Peyer's patch (tissue), 4 donors: ENCODE measurements around the gene RPS28.

Experiments used
- CTCF ChIP-seq, 6 experiments: fragments of 450-650 bp in 4 of 6; fragments of 200-600 bp in 2 of 6; sonication (generic) in 1 of 6; IDR thresholded peaks; one replicate each; pipeline ENCODE4 v1.5.1; 2017 to 2019; ENCODE audit warnings: antibody characterized with exemption in 6 of 6, mild to moderate bottlenecking in 3 of 6, moderate library complexity in 1 of 6
- POLR2A ChIP-seq, 2 donors: fragments of 450-650 bp; IDR thresholded peaks; one replicate each; pipeline ENCODE4 v1.5.1; 2017; ENCODE audit warnings: antibody characterized with exemption in 2 of 2, mild to moderate bottlenecking in 2 of 2, moderate library complexity in 2 of 2

GRCh38 chr19:8316351-8317125 is 4.8 kb upstream of the RPS28 start:
- TF ChIP-seq POLR2A (IDR thresholded peaks at IDR 0.05), result no peak
- no peak for TF ChIP-seq CTCF (IDR thresholded peaks at IDR 0.05)
